OCI-LY3 (cell line): ENCODE measurements around the gene BST1.

Experiments
- H2AFZ ChIP-seq: fragments of 200-600, 300-600 bp; shearing (Covaris generic); 2 replicates; pipeline ENCODE4 v1.6.0; 2014; ENCODE audit warnings: antibody characterized with exemption, low read depth, low read length
- H3K27ac ChIP-seq: fragments of 200-600, 300-600 bp; sonication (generic); 2 replicates; pipeline ENCODE4 v1.5.1; 2014; ENCODE audit warnings: mild to moderate bottlenecking, low read length, moderate library complexity, mixed read lengths
- H3K27me3 ChIP-seq: fragments of 200-600, 300-600 bp; sonication (generic); 2 replicates; pipeline ENCODE4 v1.6.1; 2014; ENCODE audit warnings: low read depth, low read length, mixed read lengths
- H3K36me3 ChIP-seq: fragments of 200-600, 300-600 bp; sonication (generic); replicated peaks from 2 replicates; pipeline ENCODE3; 2014; ENCODE audit warnings: low read depth, low read length, mixed read lengths
- H3K4me1 ChIP-seq: fragments of 300-600, 200-600 bp; sonication (generic); 2 replicates; pipeline ENCODE4 v1.6.1; 2014; ENCODE audit warnings: low read length, mixed read lengths
- H3K4me2 ChIP-seq: fragments of 200-600, 300-600 bp; sonication (generic); 2 replicates; pipeline ENCODE4 v1.6.1; 2014; ENCODE audit warnings: low read length, mixed read lengths
- H3K4me3 ChIP-seq: fragments of 300-600, 200-600 bp; sonication (generic); 2 replicates; pipeline ENCODE4 v1.5.1; 2014; ENCODE audit warnings: antibody characterized with exemption, mild to moderate bottlenecking, low read length, moderate library complexity
- H3K79me2 ChIP-seq: fragments of 300-600, 200-600 bp; shearing (Covaris generic); 2 replicates; pipeline ENCODE4 v1.6.1; 2014; ENCODE audit warnings: mild to moderate bottlenecking, low read length, mixed read lengths
- H3K9ac ChIP-seq: fragments of 300-600, 200-600 bp; shearing (Covaris generic); 2 replicates; pipeline ENCODE4 v1.6.0; 2014; ENCODE audit warnings: mild to moderate bottlenecking, low read length, moderate library complexity
- H3K9me3 ChIP-seq: fragments of 200-600, 300-600 bp; shearing (Covaris generic); 2 replicates; pipeline ENCODE4 v1.6.1; 2014; ENCODE audit warnings: low read length, mixed read lengths; ENCODE audit not compliant: insufficient read depth
- H4K20me1 ChIP-seq: fragments of 200-600, 300-600 bp; sonication (generic); 2 replicates; pipeline ENCODE4 v1.6.1; 2016; ENCODE audit warnings: low read length, mixed read lengths; ENCODE audit not compliant: insufficient read depth
- EZH2phosphoT487 ChIP-seq: fragments of 200-600 bp; shearing (Covaris generic); IDR thresholded peaks from 2 replicates; pipeline ENCODE4 v1.6.1; 2018; ENCODE audit warnings: antibody characterized with exemption, mixed run types, low read depth
- TF ChIP-seq, protein P1 (sequence below): fragments of 200-600, 300-600 bp; sonication (generic); IDR thresholded peaks from 2 replicates; pipeline ENCODE4 v1.5.1; 2014; ENCODE audit warnings: antibody characterized with exemption, low read length, low read depth

The BST1 gene

DNA sequence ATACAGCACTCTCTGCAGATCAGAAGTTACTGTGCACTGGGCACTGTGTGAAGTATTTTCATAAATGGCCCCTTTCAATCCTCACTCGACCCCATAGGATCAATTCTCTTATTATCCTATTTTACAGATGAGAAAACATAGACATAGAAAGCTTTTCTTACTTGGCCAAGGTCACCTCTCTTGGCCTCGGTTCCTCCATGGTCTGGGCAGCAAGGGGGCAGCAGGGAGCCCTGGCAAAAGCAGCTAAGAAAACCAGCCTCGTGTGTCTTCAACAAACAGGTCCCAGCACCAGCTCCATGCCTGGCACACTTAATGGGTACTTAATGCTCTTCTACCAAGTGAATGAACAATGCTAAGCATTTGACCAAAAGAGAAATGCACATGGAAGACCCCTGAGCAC, 34.4 kb downstream of the BST1 start:
- Histone ChIP-seq H3K9me3 (peaks cover 11% of the 10 kb centered on the region; the same call in 1 of the 2 replicates), H3K27me3 (no peaks in the 10 kb centered on the region), H3K4me2 (no peak overlapping the region), H3K4me1 (peaks cover 12% of the 10 kb centered on the region), H4K20me1 (no peaks in the 10 kb centered on the region), H3K36me3 (no peaks in the 10 kb centered on the region), H3K4me3 (no peak overlapping the region), H3K27ac (no peak overlapping the region), H3K9ac (no peak overlapping the region), H2AFZ (no peak overlapping the region), H3K79me2 (no peaks in the 10 kb centered on the region)
- no peak for TF ChIP-seq EZH2phosphoT487
- TF ChIP-seq, protein P1, sequence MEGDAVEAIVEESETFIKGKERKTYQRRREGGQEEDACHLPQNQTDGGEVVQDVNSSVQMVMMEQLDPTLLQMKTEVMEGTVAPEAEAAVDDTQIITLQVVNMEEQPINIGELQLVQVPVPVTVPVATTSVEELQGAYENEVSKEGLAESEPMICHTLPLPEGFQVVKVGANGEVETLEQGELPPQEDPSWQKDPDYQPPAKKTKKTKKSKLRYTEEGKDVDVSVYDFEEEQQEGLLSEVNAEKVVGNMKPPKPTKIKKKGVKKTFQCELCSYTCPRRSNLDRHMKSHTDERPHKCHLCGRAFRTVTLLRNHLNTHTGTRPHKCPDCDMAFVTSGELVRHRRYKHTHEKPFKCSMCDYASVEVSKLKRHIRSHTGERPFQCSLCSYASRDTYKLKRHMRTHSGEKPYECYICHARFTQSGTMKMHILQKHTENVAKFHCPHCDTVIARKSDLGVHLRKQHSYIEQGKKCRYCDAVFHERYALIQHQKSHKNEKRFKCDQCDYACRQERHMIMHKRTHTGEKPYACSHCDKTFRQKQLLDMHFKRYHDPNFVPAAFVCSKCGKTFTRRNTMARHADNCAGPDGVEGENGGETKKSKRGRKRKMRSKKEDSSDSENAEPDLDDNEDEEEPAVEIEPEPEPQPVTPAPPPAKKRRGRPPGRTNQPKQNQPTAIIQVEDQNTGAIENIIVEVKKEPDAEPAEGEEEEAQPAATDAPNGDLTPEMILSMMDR, result peak; percentile 28; the same call in 1 of the 2 replicates

DNA sequence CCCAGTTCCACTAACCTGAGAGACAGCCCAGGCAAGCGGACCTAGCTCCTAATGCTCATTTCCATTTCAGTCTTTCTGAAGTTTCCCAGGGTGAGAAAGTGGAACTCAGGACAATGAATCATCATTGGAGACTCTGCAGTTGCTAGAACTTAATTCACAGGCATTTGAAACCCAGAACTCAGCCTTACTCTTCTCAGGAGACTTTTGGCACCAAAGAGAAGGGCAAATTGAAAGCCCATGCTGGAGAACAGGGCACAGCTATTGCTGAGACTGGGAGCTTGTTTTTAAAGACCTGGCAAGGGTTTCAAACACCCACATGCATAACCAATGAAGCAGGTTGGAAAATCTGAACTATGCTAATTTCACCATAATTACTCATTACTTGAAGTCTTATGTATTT, 36.0 kb downstream of the BST1 start:
- TF ChIP-seq EZH2phosphoT487, result no peak
- TF ChIP-seq, protein P1, result no peak
- Histone ChIP-seq H3K36me3 (no peaks in the 10 kb centered on the region), H3K4me2 (0 out of 2 replicates have a peak overlapping the region, but pooled peaks have one; percentile 8), H3K27me3 (no peaks in the 10 kb centered on the region), H3K27ac (no peak overlapping the region), H3K9ac (no peak overlapping the region), H3K79me2 (no peaks in the 10 kb centered on the region), H3K9me3 (peaks cover 17% of the 10 kb centered on the region; the same call in 1 of the 2 replicates), H2AFZ (no peak overlapping the region), H3K4me1 (peaks cover 12% of the 10 kb centered on the region), H4K20me1 (no peaks in the 10 kb centered on the region), H3K4me3 (no peak overlapping the region)

DNA sequence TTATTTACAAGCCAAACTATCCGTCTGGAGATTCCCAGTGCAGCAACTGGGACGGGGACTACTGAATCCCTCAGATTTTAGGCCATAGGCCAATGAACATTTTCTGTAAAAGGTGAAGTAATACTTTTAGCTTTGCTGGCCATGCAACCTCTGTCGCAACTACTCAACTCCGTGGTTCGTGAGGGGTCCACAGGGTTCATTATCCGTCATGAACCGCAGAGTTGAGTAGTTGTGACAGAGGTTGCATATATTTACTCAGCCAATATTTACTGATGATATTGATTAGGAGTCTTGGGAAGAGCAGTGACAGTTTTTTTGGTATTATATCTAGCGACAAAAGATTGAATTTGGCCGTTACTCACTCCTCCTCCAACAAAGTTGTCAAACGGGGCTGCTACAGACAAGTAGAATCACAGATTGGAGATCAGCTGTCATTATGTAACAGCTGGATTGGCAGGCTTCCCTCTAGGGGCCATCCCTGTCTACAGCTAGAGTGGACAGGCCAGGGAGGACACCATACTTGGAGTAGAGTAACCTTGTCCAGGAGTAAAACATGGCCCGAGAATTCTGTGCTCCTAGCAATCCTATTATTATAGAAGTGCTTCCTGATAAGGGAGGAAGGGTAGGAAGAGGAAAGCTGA, 38.0 kb downstream of the BST1 start:
- Histone ChIP-seq H4K20me1 (no peaks in the 10 kb centered on the region), H3K79me2 (no peaks in the 10 kb centered on the region), H3K4me1 (peaks cover 12% of the 10 kb centered on the region), H3K4me3 (no peak overlapping the region), H3K4me2 (no peak overlapping the region), H3K27ac (no peak overlapping the region), H3K9me3 (peaks cover 17% of the 10 kb centered on the region; the same call in 1 of the 2 replicates), H3K36me3 (no peaks in the 10 kb centered on the region), H2AFZ (no peak overlapping the region), H3K27me3 (no peaks in the 10 kb centered on the region), H3K9ac (no peak overlapping the region)
- no peak for TF ChIP-seq EZH2phosphoT487
- TF ChIP-seq, protein P1, result no peak

DNA sequence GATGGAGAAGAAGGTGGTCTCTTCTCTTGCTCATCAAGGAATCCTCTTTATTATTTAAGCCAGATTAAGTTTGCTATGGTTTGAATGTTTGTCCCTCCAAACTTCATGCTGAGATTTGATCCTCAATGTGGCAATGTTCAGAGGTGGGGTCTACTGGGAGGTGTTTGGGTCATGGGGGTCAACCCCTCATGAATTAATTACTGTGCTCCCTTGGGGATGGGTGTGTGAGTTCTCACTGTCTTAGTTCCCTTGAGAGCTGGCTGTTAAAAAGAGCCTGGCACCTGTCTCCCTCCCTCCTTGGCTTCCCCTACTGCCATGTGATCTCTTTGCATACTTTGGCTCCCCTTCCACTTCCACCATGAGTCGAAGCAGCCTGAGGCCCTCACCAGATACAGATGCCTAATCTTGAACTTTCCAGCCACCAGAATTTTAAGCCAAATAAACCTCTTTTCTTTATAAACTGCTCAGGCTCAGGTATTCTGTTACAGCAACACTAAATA, 39.3 kb downstream of the BST1 start:
- peaks cover 9% of the 10 kb centered on the region for H3K4me1 ChIP-seq
- H3K36me3 ChIP-seq, result no peaks in the 10 kb centered on the region
- H3K27me3 ChIP-seq, result no peaks in the 10 kb centered on the region
- H3K4me3 ChIP-seq, result no peak overlapping the region
- H2AFZ ChIP-seq, result no peak overlapping the region
- H3K27ac ChIP-seq, result no peak overlapping the region
- no peak overlapping the region for H3K4me2 ChIP-seq
- no peak for TF ChIP-seq EZH2phosphoT487
- TF ChIP-seq, protein P1, result no peak
- H3K9ac ChIP-seq, result no peak overlapping the region
- peaks cover 17% of the 10 kb centered on the region; the same call in 1 of the 2 replicates for H3K9me3 ChIP-seq
- no peaks in the 10 kb centered on the region for H4K20me1 ChIP-seq
- H3K79me2 ChIP-seq, result no peaks in the 10 kb centered on the region
